Duodenal mucosa (tissue), 2 donors: ENCODE measurements around the gene PARVB.

Experiments used
- H3K27ac ChIP-seq: one replicate; pipeline ENCODE4 v1.7.0; 2013; ENCODE audit warnings: low read depth, low read length
- H3K27me3 ChIP-seq, 2 donors: one replicate each; pipeline ENCODE4 v1.7.0; 2013; ENCODE audit warnings: low read length in 2 of 2, control low read depth in 1 of 2; ENCODE audit not compliant: insufficient read depth in 2 of 2, control insufficient read depth in 1 of 2
- H3K36me3 ChIP-seq, 2 donors: one replicate each; pipeline ENCODE4 v1.7.0; 2013; ENCODE audit warnings: low read length in 2 of 2, control low read depth in 1 of 2; ENCODE audit not compliant: insufficient read depth in 2 of 2, control insufficient read depth in 1 of 2
- H3K4me1 ChIP-seq, 2 donors: one replicate each; pipeline ENCODE4 v1.7.0; 2013; ENCODE audit warnings: low read length in 2 of 2, control low read depth in 1 of 2; ENCODE audit not compliant: insufficient read depth in 2 of 2, control insufficient read depth in 1 of 2
- H3K4me3 ChIP-seq, 2 donors: one replicate each; pipeline ENCODE4 v1.7.0; 2013; ENCODE audit warnings: low read length in 2 of 2, low read depth in 1 of 2
- H3K9ac ChIP-seq, 2 donors: one replicate each; pipeline ENCODE4 v1.7.0; 2013; ENCODE audit warnings: low read length in 2 of 2, low read depth in 1 of 2
- H3K9me3 ChIP-seq, 2 donors: one replicate each; pipeline ENCODE4 v1.7.0; 2013; ENCODE audit warnings: low read length in 2 of 2, control low read depth in 1 of 2; ENCODE audit not compliant: control insufficient read depth in 1 of 2

PARVB gene, protein sequence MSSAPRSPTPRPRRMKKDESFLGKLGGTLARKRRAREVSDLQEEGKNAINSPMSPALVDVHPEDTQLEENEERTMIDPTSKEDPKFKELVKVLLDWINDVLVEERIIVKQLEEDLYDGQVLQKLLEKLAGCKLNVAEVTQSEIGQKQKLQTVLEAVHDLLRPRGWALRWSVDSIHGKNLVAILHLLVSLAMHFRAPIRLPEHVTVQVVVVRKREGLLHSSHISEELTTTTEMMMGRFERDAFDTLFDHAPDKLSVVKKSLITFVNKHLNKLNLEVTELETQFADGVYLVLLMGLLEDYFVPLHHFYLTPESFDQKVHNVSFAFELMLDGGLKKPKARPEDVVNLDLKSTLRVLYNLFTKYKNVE

DNA sequence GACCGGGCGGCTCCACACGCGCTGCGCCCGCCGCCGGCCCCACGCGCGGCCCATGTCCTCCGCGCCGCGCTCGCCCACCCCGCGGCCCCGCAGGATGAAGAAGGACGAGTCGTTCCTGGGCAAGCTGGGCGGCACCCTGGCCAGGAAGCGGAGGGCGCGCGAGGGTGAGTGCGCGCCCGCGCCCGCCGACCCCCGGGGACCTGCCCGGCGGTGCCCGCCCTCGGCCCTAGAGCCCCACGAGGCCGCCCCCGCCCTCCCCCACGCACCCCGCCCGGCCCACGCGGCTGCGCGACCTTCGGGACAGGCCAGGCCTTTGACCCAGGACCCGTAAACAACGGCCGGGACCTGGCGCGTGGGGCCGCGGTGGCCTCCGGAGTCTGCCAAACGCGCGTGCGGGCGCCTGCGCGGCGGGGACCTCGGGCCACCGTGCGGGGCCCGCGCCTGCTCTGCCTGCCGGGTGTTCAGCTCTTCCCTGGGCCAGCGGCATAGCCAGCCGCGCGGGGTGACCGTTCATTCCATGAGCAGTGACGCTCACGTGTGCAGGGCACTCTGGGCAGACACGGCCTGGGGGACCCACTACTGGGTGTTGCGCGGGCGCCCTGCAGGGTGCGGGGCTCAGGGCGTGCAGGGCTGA, at the start of gene PARVB:
Gene PARVB (plus strand): TSS at position 15 of the 634 bp plus-strand sequence. CDS start 38 bp downstream, at position 53.
- Histone ChIP-seq H3K36me3 (no peaks in the 10 kb centered on the region), H3K4me1 (peaks cover 8 to 22% of the 10 kb centered on the region in 2 donors), H3K4me3 (peak within 1 kb of the TSS; percentile 70 to 74), H3K27me3 (peaks cover 0 to 3% of the 10 kb centered on the region in 2 donors), H3K27ac (peak within 1 kb of the TSS; percentile 70), H3K9ac (peak within 1 kb of the TSS; percentile 74 to 79), H3K9me3 (no peaks in the 10 kb centered on the region)

DNA sequence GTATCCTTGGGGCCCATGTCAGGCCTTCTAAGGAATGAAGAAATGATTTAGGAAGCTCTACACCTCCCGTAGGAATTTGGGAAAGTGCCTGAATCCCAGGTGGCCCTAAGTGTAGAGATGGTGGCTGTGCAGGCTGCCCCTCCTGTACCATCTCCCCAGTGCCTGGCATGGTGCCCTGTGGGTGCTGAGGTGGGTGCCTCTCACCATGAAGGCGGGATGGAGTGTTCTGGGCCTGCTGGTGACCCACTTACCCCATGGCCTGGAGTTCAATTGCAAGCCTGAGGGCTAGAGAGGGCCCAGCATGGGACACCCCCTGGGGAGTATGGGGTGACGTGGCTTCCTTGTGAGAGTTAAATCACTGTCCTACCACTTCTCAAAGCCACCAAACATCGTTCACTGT, 49.1 kb upstream of the PARVB start:
- Histone ChIP-seq H3K9me3 (no peaks in the 10 kb centered on the region), H3K27me3 (no peaks in the 10 kb centered on the region), H3K27ac (no peak overlapping the region), H3K4me1 (peaks cover 2 to 4% of the 10 kb centered on the region in 2 donors), H3K4me3 (no peak overlapping the region), H3K36me3 (peaks cover 60 to 90% of the 10 kb centered on the region in 2 donors), H3K9ac (no peak overlapping the region)

DNA sequence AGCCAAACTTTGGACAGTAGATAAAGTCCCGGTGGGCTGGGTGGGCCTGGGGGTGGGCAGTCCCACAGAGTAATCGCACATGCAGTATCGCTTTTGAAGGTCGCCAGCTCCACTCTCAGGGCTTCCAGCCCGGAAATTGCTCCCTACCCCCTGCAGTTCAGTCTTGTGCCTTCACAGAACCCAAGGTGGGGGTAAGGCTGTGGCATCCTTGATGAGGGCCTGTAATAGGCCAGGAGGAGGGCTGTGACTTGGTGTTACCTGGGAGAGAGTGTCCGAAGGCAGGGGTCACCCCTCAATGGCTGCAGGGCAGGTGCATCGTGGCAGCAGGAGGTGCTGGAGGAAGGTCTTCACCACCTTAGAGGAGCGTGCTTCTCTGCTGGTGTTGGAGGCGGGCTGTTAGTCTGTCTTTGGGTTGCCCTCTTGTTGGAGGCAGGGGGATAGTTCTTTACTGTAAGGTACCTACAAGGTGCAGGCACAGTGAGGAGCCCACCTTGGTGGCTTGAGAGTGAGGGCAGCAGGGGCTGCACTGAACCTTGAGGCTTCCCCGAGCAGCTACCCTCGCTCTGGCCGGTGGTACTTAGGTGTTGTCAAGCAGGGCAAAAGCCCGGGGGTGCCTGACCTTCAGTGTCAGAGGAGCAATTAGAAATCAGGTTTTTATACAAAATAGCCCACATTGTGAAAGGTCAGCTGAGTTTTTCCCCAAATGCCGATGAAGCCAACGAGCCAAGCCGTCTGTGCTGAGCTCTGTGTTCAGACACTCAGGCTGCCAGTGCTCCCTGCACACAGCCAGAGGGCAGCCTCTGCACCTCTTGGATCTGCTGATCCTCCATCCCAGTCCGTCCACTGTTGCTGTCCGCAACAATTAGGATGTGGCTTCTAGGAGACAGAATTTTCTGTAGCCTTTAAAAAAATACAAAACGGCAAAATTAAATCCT, 47.0 kb upstream of the PARVB start:
- H3K9me3 ChIP-seq: no peaks in the 10 kb centered on the region
- no peak overlapping the region for H3K27ac ChIP-seq
- no peaks in the 10 kb centered on the region for H3K4me1 ChIP-seq
- H3K9ac ChIP-seq: no peak overlapping the region
- no peak overlapping the region for H3K4me3 ChIP-seq
- H3K27me3 ChIP-seq: no peaks in the 10 kb centered on the region
- peaks cover 63 to 90% of the 10 kb centered on the region in 2 donors for H3K36me3 ChIP-seq

DNA sequence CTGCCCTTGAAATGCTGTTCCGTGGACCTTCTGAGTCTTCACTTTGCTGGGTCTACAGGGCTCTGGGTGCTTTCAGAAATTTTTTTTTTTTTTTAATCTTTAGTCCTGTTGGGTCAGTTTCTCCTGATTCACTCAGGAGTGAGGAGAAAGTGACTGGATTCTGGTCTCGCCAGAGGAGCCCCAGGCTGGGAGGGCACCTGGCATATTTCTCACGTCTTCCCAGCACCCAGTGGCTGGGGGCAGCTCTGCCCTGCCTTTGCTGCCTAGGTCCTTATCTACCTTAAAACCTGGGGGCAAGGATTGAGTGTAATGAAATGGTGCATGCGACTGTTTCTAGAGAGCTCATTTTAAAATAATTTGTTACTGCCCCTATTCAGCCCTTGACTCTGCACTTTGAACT, 45.5 kb upstream of the PARVB start:
- H3K9me3 ChIP-seq: no peaks in the 10 kb centered on the region
- no peaks in the 10 kb centered on the region for H3K27me3 ChIP-seq
- no peaks in the 10 kb centered on the region for H3K4me1 ChIP-seq
- H3K27ac ChIP-seq: no peak overlapping the region
- peaks cover 56 to 84% of the 10 kb centered on the region in 2 donors for H3K36me3 ChIP-seq
- no peak overlapping the region for H3K9ac ChIP-seq
- no peak overlapping the region for H3K4me3 ChIP-seq

DNA sequence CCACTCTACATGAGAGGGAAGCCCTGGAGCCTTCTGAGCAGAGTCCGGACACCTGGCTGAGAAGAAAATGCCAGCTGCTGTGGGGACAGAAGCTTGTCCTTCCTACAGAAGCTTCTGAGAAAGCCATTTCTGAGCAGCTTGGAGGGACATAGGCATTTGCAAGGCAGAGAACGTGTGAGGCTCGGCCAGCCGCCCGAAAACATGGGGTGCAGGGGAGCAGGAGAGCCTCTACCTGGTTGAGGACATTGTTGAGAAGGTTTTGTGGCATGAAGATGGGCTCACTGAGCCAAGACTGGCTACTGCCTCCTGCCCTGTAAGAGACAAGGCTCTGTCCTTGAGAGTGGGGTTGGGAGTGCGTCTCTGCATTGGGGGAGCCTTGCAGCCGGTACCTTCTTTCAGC, 43.5 kb upstream of the PARVB start:
- no peak overlapping the region for H3K27ac ChIP-seq
- peaks cover 48 to 81% of the 10 kb centered on the region in 2 donors for H3K36me3 ChIP-seq
- H3K9me3 ChIP-seq: no peaks in the 10 kb centered on the region
- H3K27me3 ChIP-seq: no peaks in the 10 kb centered on the region
- H3K9ac ChIP-seq: no peak overlapping the region
- H3K4me1 ChIP-seq: no peaks in the 10 kb centered on the region
- H3K4me3 ChIP-seq: no peak overlapping the region

DNA sequence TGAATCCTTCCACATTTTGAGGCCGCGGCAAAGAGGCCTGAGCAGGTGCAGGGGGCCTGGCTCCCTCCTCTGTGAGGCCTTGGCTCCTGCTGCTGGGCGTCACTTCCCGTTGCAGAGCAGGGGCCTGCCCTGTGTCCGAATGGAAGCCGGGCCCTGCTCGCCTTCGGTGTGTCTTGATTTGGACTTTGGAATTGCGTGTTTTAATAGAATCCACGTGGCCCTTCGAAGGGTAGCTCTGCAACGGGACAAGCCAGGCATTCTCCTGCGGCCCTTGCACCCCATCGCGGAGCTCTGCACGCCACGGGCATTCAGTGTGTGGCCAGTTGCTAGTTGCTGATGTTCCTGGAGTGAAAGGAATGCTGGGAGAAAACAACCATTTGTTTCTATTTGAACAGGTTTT, 43.1 kb upstream of the PARVB start:
- no peaks in the 10 kb centered on the region for H3K27me3 ChIP-seq
- no peaks in the 10 kb centered on the region for H3K4me1 ChIP-seq
- H3K4me3 ChIP-seq: no peak overlapping the region
- H3K27ac ChIP-seq: no peak overlapping the region
- peaks cover 44 to 81% of the 10 kb centered on the region in 2 donors for H3K36me3 ChIP-seq
- no peak overlapping the region for H3K9ac ChIP-seq
- no peaks in the 10 kb centered on the region for H3K9me3 ChIP-seq

DNA sequence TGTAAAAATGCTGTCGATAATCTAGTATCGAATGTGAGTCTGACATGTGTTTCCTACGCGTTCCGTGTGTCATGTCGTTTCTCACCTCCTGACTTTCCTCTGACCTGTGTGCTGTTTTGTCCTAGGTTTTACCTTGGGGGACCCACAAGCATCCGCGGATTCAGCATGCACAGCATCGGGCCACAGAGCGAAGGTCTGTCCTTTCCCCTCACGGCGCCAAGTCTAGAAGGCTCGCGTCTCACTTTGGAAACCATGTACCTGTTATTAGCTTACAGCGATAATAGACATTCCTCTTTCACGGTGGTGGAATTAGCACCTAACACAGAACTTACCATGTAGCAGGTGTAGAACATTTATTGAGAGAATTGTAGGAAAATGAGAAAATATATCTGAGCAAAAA, 40.3 kb upstream of the PARVB start:
- Histone ChIP-seq H3K27me3 (no peaks in the 10 kb centered on the region), H3K36me3 (peaks cover 31 to 76% of the 10 kb centered on the region in 2 donors), H3K27ac (no peak overlapping the region), H3K9ac (no peak overlapping the region), H3K4me3 (no peak overlapping the region), H3K4me1 (no peaks in the 10 kb centered on the region), H3K9me3 (no peaks in the 10 kb centered on the region)

DNA sequence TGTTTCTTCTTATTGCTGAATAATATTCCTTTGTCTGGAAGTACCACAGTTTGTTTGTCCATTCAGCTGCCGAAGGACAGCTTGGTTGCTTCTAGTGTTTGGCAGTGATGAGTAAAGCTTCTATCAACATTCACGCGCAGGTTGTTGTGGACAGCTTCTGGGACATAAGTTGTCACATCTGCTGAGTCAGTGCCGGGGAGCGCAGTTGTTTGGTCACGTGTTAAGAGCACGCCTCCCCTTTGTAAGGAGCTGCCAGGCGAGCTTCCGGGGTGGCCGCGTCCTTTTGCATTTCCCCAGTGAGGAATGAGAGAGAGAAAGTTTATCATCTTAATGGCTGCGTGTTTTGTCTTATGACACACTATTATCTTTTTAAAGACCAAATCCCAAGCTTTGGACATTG, 38.6 kb upstream of the PARVB start:
- H3K9me3 ChIP-seq: no peaks in the 10 kb centered on the region
- H3K4me3 ChIP-seq: no peak overlapping the region
- no peaks in the 10 kb centered on the region for H3K4me1 ChIP-seq
- H3K36me3 ChIP-seq: peaks cover 23 to 75% of the 10 kb centered on the region in 2 donors
- H3K9ac ChIP-seq: no peak overlapping the region
- H3K27ac ChIP-seq: no peak overlapping the region
- H3K27me3 ChIP-seq: no peaks in the 10 kb centered on the region

DNA sequence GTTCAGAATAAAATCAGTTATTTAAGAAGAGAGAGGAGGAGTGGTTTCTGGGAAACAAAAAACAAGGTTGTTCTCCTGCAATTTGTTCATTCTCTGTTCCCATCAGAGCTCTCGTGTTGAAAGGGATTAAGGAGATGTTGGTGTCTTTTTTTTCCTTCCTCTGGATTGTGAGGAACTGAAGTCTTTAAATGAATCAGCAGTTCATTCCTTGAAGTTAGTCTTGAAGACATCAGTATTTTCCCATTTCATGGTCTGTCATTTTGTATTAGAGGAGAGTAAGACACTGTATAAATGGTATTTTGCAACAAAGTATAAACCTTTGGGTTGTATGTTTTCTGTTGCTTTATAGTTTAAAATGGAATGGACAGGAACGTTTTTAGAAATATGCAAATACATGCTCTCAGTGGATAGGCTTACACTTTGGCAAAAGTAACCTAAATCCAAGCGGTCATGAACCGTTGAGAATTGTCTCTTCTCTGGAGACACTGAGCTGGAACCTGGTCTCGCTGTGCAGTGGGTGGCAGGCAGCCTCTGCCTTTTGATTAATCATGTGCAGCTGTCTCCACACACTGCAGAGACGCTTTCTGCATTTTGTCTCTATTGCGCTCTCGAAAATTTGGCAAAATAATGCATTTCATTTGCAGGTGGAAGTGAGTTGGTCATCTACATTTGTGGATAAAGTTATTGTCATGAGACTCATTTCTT, 35.8 kb upstream of the PARVB start:
- Histone ChIP-seq H3K36me3 (peaks cover 25 to 84% of the 10 kb centered on the region in 2 donors), H3K9ac (no peak overlapping the region), H3K4me3 (no peak overlapping the region), H3K27me3 (no peaks in the 10 kb centered on the region), H3K9me3 (no peaks in the 10 kb centered on the region), H3K4me1 (no peaks in the 10 kb centered on the region), H3K27ac (no peak overlapping the region)
